Measurements from ENCODE around the gene ANKRD10.

DNA sequence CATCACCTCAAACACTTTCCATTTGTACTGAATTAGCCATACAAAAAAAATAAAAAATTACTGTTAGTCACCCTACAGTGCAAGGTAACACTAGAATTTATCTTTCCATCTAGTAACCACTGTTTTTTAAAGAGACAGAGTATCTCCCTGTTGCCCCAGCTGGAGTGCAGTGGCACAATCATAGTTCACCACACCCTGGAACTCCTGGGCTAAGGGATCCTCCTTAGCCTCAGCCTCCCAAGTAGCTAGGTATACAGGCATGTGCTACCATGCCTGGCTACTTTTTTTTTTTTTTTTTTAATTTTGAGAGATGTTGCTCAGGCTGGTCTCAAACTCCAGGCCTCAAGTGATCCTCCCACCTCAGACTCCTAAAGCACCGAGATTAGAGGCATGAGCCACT is 17.9 kb downstream of the ANKRD10 start:
- TF ChIP-seq, protein P1, sequence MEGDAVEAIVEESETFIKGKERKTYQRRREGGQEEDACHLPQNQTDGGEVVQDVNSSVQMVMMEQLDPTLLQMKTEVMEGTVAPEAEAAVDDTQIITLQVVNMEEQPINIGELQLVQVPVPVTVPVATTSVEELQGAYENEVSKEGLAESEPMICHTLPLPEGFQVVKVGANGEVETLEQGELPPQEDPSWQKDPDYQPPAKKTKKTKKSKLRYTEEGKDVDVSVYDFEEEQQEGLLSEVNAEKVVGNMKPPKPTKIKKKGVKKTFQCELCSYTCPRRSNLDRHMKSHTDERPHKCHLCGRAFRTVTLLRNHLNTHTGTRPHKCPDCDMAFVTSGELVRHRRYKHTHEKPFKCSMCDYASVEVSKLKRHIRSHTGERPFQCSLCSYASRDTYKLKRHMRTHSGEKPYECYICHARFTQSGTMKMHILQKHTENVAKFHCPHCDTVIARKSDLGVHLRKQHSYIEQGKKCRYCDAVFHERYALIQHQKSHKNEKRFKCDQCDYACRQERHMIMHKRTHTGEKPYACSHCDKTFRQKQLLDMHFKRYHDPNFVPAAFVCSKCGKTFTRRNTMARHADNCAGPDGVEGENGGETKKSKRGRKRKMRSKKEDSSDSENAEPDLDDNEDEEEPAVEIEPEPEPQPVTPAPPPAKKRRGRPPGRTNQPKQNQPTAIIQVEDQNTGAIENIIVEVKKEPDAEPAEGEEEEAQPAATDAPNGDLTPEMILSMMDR (conservative IDR thresholded peaks at IDR 0.05) = no peak
- TF ChIP-seq ZFX (IDR thresholded peaks at IDR 0.05) = no peak
